Measurements from ENCODE around the gene NCKAP5. TPM values are rescaled to one million over a fixed set of nuclear protein-coding genes. Genes with fewer than 3 reads are reported as not detected.

NCKAP5 gene
- total RNA-seq, 1 experiment from 2014 or later = not detected

DNA sequence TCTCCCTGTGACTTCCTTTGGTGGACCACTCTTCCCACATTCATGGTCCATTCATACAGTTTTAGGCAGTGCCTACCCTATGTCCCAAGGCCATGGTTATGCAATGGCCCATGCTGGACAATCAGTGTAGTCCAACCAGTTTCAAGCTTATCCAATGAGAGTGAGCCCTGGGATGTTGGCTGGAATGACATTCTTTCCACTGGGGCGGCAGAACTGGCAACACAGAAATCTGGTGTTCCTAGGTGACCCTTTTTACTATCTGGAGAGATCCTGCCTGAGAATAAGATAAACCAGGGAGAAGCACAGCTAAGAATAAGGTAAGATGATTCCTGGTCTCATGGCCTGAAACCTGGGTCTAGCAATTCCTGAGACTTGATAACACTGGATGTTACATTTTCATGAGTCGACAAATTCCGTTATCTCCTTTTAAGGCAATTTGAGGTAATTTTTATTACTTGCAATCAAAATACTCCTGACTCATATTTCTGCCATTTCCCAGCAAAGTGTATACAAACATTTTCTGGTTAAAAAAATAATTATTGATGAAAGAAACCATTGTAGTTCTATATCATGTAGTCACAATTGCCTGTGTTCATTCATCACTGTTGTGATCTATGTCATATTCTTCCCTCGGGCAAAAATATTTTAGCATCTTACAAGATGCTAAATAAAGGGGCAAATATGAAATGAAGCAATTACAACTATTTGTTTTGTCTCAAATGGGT is 626.8 kb downstream of the NCKAP5 start:
- DNase-seq = no peak
- Histone ChIP-seq H3K4me3 (no peak overlapping the region), H3K9me3 (replicated peaks) (no peaks in the 10 kb centered on the region), H3K4me1 (no peaks in the 10 kb centered on the region), H3K27me3 (no peaks in the 10 kb centered on the region), H3K27ac (no peak overlapping the region), H3K36me3 (no peaks in the 10 kb centered on the region)

DNA sequence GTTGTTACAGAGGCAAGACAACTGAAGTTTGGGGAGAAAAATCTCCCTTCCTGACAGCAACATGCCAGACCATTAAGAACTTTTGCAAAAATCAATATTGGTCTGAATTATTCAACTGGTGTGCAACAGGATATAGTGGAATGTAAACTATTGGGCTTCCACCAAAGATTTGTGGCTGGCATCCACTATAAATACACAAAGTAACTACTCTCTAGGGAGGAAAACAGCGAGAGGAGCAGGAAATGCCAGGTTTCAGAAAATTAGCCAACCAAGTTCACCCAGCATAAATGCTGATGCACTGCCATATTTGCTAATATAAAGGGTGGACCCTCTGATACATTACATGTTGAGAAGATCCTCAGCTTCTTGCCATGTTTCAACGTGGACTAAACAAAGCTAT is 630.6 kb downstream of the NCKAP5 start:
- DNase-seq = no peak
- no peak overlapping the region for H3K4me3 ChIP-seq
- no peaks in the 10 kb centered on the region for H3K4me1 ChIP-seq
- no peaks in the 10 kb centered on the region for H3K27me3 ChIP-seq
- no peak overlapping the region for H3K27ac ChIP-seq
- H3K9me3 ChIP-seq (replicated peaks) = no peaks in the 10 kb centered on the region
- H3K36me3 ChIP-seq = no peaks in the 10 kb centered on the region

DNA sequence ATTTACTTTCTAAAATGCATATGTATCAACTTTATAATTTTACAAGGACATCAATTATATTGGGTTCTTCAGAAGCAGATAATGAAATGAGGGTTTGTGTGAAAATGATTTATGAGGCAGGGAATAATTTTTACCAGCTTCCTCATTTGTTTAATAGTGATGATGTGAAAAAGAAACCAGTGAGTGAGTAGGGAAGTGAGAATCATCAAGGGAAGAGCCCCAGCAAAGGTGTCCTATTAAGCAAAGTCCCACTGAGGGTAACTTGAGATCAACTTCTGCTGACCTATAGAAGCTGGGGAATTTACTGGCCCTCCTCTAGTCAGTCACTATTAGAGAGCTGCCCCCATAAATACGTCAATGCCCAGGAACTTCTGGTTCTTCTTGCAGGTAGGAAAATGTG is 631.5 kb downstream of the NCKAP5 start:
- Histone ChIP-seq H3K27me3 (no peaks in the 10 kb centered on the region; the same call in 1 of the 2 replicates), H3K4me1 (no peaks in the 10 kb centered on the region), H3K36me3 (no peaks in the 10 kb centered on the region), H3K27ac (no peak overlapping the region), H3K4me3 (no peak overlapping the region), H3K9me3 (replicated peaks) (no peaks in the 10 kb centered on the region)
- no peak for DNase-seq

DNA sequence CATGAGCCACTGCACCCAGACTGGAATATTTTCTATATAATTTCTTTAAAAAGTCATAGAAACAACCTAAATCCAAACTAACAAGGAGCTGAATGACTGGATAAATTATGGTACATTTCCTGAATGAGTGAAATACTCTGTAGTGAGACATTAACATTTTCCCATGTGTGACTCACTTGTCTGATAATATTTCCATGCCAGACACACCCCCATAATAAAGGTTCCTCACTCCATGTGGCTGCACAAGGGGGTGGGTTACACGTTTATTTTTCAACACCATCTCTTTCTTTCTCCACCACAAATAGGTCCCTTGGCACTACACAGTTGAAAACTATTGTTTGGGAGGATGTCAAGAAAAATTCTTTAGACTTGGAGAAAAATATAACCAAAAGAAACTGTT is 632.0 kb downstream of the NCKAP5 start:
- Histone ChIP-seq H3K9me3 (replicated peaks) (no peaks in the 10 kb centered on the region), H3K27me3 (no peaks in the 10 kb centered on the region; the same call in 1 of the 2 replicates), H3K4me1 (no peaks in the 10 kb centered on the region), H3K4me3 (no peak overlapping the region), H3K36me3 (no peaks in the 10 kb centered on the region), H3K27ac (no peak overlapping the region)
- no peak for DNase-seq

DNA sequence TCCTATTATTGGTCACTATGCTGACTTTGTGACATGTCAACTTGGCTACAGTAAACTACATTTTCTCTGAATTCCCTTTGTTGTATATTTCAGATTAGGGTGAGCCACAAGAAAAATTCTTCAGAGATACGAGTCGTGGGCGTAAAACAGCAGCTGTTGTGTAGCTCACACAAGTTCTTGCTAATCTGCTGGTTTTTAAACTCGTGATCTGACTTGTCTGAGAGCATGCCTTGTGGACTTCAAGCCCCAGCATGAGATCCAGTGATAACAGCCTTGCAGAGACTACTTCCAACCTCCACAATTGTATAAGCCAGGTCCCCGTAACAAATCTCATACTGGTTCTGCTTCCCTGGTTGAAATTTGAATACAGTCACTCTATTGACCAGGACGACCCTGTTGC is 638.5 kb downstream of the NCKAP5 start:
- Histone ChIP-seq H3K27me3 (no peaks in the 10 kb centered on the region; the same call in 1 of the 2 replicates), H3K9me3 (replicated peaks) (no peaks in the 10 kb centered on the region), H3K4me1 (no peaks in the 10 kb centered on the region), H3K4me3 (no peak overlapping the region), H3K27ac (no peak overlapping the region), H3K36me3 (no peaks in the 10 kb centered on the region)
- DNase-seq = no peak

DNA sequence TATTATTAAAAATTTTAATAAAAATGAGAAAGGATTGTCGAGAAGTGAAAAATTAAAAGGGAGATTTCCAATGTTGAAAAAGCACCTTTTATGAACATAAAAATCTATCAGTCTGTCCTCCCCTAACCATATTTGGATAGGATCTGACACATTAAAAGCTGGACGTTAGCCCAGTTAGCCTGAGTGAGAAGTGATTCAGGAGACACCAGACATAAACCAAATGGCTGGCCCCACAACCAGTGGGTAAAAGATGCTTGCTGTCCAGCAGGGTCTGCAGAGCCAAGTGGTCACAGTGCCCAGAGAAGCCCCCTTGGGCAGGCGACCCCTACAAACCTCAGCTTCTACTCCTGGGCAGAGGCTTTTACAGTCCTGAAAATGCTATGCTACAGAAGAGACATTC is 644.5 kb downstream of the NCKAP5 start:
- Histone ChIP-seq H3K27me3 (no peaks in the 10 kb centered on the region), H3K9me3 (replicated peaks) (no peaks in the 10 kb centered on the region), H3K36me3 (no peaks in the 10 kb centered on the region), H3K4me1 (no peaks in the 10 kb centered on the region), H3K4me3 (no peak overlapping the region), H3K27ac (no peak overlapping the region)
- no peak for DNase-seq

DNA sequence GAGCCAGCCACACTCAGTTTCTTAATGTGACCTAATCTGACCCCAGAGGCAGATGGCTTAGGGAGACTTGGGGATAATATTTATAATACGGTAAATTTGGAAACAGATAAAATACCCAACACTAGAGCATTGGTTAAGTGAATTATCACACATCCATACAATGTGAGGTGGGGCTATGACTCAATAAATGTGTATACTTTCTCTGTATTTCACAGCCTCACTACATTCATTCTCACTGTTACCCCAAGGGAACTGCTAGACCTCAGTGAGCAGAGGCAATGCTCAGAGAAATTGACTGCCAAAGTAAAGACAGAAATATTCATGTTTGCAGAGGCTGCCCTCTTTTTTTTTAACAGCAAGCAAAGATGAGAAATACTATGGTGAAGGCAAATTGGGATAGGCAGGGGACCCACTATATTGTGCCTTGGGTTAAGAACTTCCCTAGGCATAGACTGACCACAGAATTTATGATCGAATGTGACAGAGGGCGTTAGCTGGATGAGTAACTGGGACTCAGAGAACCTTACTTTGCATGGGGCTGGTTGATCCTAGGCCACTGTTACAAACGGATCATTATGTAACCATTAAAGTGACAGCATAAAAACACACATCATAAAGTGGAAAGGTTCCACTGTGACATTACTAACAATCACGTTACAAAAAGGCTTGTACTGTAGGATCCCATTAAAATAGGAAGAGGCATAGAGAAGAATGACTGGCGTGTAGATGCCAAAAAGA is 652.3 kb downstream of the NCKAP5 start:
- no peak overlapping the region for H3K27ac ChIP-seq
- H3K27me3 ChIP-seq = no peaks in the 10 kb centered on the region
- no peak for DNase-seq
- H3K9me3 ChIP-seq (replicated peaks) = no peaks in the 10 kb centered on the region
- no peaks in the 10 kb centered on the region for H3K4me1 ChIP-seq
- no peak overlapping the region for H3K4me3 ChIP-seq
- no peaks in the 10 kb centered on the region for H3K36me3 ChIP-seq

DNA sequence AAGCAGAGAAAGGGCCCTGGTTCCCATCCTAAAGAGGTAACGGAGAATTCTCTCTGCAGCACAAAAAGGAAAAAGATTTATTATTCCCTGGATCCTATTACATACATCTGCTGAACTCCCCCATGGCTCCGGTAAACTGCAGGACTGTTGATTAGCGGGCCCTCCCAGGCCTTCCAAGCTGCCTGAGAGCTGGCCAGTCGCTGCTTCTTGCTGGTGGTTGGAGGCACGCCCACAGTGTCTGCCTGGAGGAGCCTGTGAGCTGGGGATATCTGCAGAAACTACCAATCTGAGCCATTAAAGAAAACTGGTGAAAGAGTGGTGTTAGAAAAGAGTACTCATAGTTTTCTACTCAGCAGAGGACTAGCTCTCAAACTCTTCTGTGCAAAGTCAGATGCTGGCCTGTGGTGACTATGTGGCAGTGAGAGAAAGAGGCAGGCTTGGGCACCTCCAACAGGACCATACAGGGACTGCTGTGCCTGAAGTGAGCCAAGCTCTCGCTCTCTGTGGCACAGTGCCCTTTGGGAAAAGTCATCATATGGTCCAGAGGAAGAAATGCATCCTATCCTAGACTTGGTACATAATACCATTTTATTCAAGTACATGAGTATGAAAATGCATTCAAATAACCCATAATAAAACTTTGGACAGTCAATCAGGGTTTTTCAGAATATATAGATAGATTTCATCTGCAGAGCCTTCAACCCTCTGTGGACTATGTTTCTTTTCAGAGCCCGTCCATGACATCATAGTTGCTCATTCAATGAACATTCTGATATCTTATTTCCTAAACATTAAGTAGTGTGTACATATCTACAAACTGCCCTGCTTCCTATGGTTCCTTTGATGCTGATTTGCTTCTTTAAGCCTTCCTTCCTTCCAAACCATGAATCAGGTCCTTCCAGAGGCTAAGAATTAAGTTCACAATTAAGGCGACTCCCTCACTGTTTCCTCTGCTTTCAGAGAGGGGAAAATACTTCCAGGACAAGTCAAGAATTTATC is 656.2 kb downstream of the NCKAP5 start:
- no peaks in the 10 kb centered on the region for H3K27me3 ChIP-seq
- no peak overlapping the region for H3K27ac ChIP-seq
- no peaks in the 10 kb centered on the region for H3K9me3 ChIP-seq (replicated peaks)
- no peak overlapping the region for H3K4me3 ChIP-seq
- H3K36me3 ChIP-seq = no peaks in the 10 kb centered on the region
- no peaks in the 10 kb centered on the region for H3K4me1 ChIP-seq
- no peak for DNase-seq

DNA sequence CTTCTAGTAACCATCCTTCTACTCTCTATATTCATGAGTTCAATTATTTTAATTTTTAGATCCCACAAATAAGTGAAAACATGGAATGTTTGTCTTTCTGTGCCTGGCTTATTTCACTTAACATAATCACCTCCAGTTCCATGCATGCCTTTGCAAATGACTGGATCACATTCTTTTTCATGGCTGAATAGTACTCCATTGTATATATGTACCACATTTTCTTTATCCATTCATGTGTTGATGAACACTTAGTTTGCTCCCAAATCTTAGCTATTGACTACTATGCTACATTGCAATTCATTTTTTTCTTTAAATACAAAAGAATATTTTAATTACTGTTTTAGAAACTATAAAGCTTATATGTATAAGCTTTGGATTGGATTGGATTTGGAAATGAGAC is 657.8 kb downstream of the NCKAP5 start:
- Histone ChIP-seq H3K4me1 (no peaks in the 10 kb centered on the region), H3K27me3 (no peaks in the 10 kb centered on the region), H3K4me3 (no peak overlapping the region), H3K36me3 (no peaks in the 10 kb centered on the region), H3K9me3 (replicated peaks) (no peaks in the 10 kb centered on the region), H3K27ac (no peak overlapping the region)
- no peak for DNase-seq

DNA sequence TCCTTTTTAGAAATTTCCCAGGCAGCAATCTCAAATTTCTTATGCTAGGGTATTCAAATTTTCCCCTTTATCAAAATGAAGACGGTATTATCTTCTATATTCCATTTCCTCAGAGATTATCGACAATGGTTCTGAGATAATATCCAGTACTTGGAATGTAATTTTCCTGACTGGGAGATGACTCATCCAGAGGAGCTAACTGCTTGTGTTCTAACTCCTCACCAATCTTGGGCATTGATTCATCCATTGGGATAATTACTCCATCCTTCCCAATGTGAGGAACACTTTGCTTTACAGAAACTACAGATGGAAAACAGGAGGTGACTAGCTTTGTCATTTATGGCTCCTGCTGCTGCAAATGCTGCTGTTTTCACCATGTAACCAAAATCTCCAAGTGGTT is 658.8 kb downstream of the NCKAP5 start:
- DNase-seq = no peak
- H3K9me3 ChIP-seq (replicated peaks) = no peaks in the 10 kb centered on the region
- H3K27me3 ChIP-seq = no peaks in the 10 kb centered on the region
- no peak overlapping the region for H3K27ac ChIP-seq
- H3K4me1 ChIP-seq = no peaks in the 10 kb centered on the region
- H3K36me3 ChIP-seq = no peaks in the 10 kb centered on the region
- no peak overlapping the region for H3K4me3 ChIP-seq

DNA sequence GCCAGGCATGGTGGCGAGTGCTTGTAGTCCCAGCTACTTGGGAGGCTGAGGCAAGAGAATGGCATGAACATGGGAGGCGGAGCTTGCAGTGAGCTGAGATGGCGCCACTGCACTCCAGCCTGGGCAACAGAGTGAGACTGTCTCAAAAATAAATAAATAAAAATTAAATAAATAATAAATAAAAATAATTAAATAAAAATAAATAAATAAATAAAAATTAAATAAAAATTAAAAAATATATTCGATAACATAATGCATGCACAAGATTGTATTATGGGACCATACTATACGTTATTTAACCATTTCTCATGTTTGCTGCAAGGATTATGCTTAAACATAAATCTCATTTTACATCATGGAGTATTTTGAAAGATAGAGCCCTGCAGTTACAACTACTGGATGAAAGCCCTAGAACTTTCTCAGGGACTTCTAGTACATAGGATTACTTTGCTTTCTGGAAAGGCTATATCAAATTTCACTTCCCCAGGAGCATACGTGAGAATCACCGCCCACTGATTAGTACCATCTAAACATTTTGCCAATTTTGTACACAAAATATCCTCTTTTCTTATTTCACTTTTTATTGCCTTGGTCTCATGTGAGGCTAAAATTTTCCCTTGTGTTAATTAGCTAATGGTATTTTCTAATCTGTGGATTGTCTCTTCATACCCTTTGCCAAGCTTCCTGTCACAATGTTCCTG is 664.0 kb downstream of the NCKAP5 start:
- Histone ChIP-seq H3K4me3 (no peak overlapping the region), H3K27ac (no peak overlapping the region), H3K36me3 (no peaks in the 10 kb centered on the region), H3K27me3 (no peaks in the 10 kb centered on the region), H3K9me3 (replicated peaks) (no peaks in the 10 kb centered on the region), H3K4me1 (no peaks in the 10 kb centered on the region)
- DNase-seq = no peak

DNA sequence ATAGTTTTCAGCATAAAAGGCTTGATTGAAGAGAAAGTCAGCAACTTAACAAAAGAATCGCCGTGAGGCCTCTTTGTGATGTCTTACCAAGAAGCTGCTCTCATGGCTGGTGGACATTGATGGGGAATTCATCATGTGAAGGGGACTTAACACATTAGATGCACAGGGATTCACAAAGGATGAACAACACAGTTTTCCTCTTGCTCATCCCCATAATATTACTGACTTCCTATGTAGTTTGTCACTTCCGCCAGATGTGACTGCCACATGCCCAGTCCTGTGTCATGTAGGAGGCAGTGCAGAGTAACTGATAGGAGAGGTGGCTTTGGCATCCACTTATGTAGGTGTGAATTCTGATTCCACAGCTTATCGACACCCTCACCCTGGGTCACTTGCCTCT is 665.6 kb downstream of the NCKAP5 start:
- no peaks in the 10 kb centered on the region for H3K9me3 ChIP-seq (replicated peaks)
- H3K36me3 ChIP-seq = no peaks in the 10 kb centered on the region
- no peak overlapping the region for H3K27ac ChIP-seq
- no peaks in the 10 kb centered on the region for H3K27me3 ChIP-seq
- no peaks in the 10 kb centered on the region for H3K4me1 ChIP-seq
- no peak for DNase-seq
- H3K4me3 ChIP-seq = no peak overlapping the region

DNA sequence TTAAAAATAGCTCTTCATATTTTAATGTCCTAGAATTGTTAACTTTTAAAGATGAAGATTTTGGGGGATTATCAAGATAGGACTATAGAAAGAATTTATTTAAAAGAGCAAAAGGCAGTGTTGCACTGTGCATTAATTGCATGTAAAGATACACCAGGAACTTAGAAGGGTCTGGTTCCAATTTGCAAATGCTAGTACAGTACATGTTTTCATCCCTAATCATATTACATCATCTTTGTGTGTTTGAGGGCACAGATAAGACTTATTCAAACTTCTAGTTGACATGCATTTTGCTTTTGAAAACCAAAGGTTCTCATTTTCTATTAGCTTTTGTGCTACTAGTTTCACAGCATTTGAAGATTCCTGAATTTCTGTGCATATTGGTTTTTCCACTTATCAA is 666.6 kb downstream of the NCKAP5 start:
- DNase-seq = no peak
- Histone ChIP-seq H3K4me1 (no peaks in the 10 kb centered on the region), H3K9me3 (replicated peaks) (no peaks in the 10 kb centered on the region), H3K27ac (no peak overlapping the region), H3K27me3 (no peaks in the 10 kb centered on the region), H3K4me3 (no peak overlapping the region), H3K36me3 (no peaks in the 10 kb centered on the region)

DNA sequence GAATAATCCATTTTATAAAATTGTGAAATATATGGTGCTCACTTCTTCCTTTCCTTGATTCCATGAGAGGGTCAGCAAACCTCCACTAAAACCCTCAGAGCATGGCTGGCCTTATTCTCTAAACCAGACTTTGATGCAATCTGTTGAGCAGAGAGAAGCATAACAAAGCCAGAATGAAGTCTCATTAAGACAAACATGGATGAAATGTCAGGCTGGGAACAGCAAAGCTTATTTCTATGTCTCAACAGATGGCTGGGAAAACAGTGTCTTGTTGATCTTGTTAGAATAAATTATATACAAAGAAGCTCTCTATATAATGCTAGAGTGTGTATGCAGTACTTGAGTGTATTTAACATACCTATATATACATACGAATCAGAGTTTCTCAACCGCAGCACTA is 671.2 kb downstream of the NCKAP5 start:
- Histone ChIP-seq H3K4me3 (no peak overlapping the region), H3K4me1 (no peaks in the 10 kb centered on the region), H3K27me3 (no peaks in the 10 kb centered on the region), H3K36me3 (no peaks in the 10 kb centered on the region), H3K9me3 (replicated peaks) (no peaks in the 10 kb centered on the region), H3K27ac (no peak overlapping the region)
- DNase-seq = no peak

All from SJCRH30 (cell line).